Measurements from ENCODE around the gene BSDC1. TPM values are rescaled to one million over a fixed set of nuclear protein-coding genes. Genes with fewer than 3 reads are reported as not detected.

BSDC1 gene
- total RNA-seq, 1 donor from 2014 or later, result 38.6 TPM

DNA sequence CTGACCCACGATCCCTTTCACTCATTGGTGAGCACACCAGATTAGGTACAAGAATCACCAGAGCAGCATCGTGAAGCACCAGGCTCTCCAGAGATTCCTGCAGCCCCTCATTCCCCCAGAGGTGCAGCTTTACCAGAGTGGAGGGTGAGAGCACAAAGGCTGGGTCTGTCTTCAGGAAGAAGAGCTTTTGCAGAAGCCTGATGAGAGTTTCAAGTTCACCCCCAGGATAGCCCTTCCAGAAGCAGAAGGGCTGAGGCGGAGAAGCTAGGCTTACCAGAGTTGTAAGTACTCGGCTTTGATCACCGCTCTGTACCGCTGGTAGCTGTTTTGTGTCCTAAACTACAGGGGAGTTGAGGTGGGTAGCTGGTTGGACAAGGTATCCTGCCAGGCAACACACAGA is 28.8 kb downstream of the BSDC1 start:
- H3K9me3 Mint-ChIP-seq, result no peaks in the 10 kb centered on the region
- H3K4me1 Mint-ChIP-seq, result peaks cover 18% of the 10 kb centered on the region
- H3K27me3 Mint-ChIP-seq (ENCODE audit: low read depth), result peaks cover 3% of the 10 kb centered on the region
- H3K4me3 Mint-ChIP-seq, result peak overlapping the region; percentile 44
- TF ChIP-seq, protein P1, sequence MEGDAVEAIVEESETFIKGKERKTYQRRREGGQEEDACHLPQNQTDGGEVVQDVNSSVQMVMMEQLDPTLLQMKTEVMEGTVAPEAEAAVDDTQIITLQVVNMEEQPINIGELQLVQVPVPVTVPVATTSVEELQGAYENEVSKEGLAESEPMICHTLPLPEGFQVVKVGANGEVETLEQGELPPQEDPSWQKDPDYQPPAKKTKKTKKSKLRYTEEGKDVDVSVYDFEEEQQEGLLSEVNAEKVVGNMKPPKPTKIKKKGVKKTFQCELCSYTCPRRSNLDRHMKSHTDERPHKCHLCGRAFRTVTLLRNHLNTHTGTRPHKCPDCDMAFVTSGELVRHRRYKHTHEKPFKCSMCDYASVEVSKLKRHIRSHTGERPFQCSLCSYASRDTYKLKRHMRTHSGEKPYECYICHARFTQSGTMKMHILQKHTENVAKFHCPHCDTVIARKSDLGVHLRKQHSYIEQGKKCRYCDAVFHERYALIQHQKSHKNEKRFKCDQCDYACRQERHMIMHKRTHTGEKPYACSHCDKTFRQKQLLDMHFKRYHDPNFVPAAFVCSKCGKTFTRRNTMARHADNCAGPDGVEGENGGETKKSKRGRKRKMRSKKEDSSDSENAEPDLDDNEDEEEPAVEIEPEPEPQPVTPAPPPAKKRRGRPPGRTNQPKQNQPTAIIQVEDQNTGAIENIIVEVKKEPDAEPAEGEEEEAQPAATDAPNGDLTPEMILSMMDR (conservative IDR thresholded peaks at IDR 0.05), result no peak
- peak overlapping the region; percentile 57 for H3K27ac Mint-ChIP-seq (ENCODE audit: unreplicated experiment)
- H3K36me3 Mint-ChIP-seq (ENCODE audit: low read depth), result peaks cover 12% of the 10 kb centered on the region
- no peak for DNase-seq (ENCODE audit: low read depth, low spot score)

DNA sequence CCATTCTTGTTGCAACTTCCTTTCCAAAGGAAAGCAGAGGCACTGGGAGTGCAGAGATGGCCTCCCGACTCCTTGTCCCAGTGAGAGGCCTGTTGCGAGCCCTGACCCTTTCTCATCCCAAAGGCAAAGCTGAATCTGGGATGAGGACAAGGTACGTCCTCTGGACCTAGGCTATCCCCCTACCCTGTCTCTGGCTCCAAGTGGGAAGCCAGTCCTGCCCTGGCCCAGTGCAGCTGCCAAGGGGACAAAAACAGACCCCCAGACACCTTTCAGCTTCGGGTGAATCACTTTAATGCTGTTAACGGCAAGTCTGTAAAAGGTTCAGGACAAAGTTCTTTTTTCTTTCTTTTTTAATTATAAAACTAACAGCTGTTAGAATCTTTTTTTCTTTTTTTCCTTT is 29.4 kb downstream of the BSDC1 start:
- TF ChIP-seq, protein P1 (conservative IDR thresholded peaks at IDR 0.05), result no peak
- Mint-ChIP-seq H3K27me3 (ENCODE audit: low read depth) (peaks cover 3% of the 10 kb centered on the region), H3K36me3 (ENCODE audit: low read depth) (peaks cover 12% of the 10 kb centered on the region), H3K4me1 (peaks cover 20% of the 10 kb centered on the region), H3K27ac (ENCODE audit: unreplicated experiment) (no peak overlapping the region), H3K9me3 (no peaks in the 10 kb centered on the region), H3K4me3 (no peak overlapping the region)
- no peak for DNase-seq (ENCODE audit: low read depth, low spot score)

DNA sequence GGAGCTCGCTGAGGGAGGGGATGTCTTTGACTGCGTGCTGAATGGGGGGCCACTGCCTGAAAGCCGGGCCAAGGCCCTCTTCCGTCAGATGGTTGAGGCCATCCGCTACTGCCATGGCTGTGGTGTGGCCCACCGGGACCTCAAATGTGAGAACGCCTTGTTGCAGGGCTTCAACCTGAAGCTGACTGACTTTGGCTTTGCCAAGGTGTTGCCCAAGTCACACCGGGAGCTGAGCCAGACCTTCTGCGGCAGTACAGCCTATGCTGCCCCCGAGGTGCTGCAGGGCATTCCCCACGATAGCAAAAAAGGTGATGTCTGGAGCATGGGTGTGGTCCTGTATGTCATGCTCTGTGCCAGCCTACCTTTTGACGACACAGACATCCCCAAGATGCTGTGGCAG is 30.5 kb downstream of the BSDC1 start:
- H3K9me3 Mint-ChIP-seq, result no peaks in the 10 kb centered on the region
- peaks cover 26% of the 10 kb centered on the region for H3K4me1 Mint-ChIP-seq
- H3K27ac Mint-ChIP-seq (ENCODE audit: unreplicated experiment), result no peak overlapping the region
- no peak overlapping the region for H3K4me3 Mint-ChIP-seq
- H3K36me3 Mint-ChIP-seq (ENCODE audit: low read depth), result peaks cover 9% of the 10 kb centered on the region
- H3K27me3 Mint-ChIP-seq (ENCODE audit: low read depth), result peaks cover 3% of the 10 kb centered on the region
- TF ChIP-seq, protein P1 (conservative IDR thresholded peaks at IDR 0.05), result no peak
- DNase-seq (ENCODE audit: low read depth, low spot score), result no peak

DNA sequence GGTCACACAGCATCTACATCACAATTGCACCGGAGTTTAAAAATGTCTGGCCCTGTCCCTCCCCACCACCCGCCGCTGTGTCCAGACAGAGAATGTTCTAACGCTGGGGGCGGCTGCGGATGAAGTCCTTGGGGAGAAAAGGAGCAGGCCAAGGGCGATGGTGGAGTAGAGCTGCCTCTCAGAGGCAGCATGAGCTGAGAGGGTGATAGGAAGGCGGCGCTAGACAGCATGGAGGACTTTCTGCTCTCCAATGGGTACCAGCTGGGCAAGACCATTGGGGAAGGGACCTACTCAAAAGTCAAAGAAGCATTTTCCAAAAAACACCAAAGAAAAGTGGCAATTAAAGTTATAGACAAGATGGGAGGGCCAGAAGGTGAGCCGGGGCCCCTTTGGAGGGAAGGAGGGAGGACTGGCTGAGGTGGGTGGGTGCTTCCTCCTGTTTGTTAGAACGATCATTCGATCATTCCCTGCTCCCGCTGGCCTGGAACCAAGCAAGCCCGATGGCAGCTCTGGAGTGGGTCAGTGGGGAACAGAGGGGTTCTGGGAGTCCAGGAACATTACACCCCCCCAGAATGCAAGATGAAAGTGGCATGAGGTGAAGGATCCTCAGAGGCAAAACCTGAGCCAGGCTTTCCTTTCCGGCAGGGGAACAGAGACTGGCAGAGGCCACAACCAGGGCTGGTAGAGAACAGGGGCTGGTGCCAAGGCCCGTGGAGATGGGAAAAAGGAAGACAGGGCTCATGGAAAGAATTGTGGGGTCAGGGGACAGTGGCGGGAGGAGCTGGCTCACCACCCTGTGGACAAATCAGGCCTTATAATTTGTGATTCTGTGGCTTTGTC is 31.5 kb downstream of the BSDC1 start, which contains the start of the genes FAM229A and TSSK3:
TSS of gene FAM229A (minus strand) at position 12 of the 840 bp plus-strand sequence. CDS start 394 bp downstream, outside the sequence.
TSS of gene TSSK3 (plus strand) at position 66 of the 840 bp plus-strand sequence. CDS start at position 229, 163 bp downstream.
- Mint-ChIP-seq H3K36me3 (ENCODE audit: low read depth) (peaks cover 9% of the 10 kb centered on the region), H3K4me3 (peak within 1 kb of the TSS; percentile 35), H3K27me3 (ENCODE audit: low read depth) (peaks cover 3% of the 10 kb centered on the region), H3K9me3 (no peaks in the 10 kb centered on the region), H3K4me1 (peaks cover 26% of the 10 kb centered on the region), H3K27ac (ENCODE audit: unreplicated experiment) (no peak within 1 kb of the TSS)
- no peak for DNase-seq (ENCODE audit: low read depth, low spot score)
- TF ChIP-seq, protein P1 (conservative IDR thresholded peaks at IDR 0.05), result no peak

DNA sequence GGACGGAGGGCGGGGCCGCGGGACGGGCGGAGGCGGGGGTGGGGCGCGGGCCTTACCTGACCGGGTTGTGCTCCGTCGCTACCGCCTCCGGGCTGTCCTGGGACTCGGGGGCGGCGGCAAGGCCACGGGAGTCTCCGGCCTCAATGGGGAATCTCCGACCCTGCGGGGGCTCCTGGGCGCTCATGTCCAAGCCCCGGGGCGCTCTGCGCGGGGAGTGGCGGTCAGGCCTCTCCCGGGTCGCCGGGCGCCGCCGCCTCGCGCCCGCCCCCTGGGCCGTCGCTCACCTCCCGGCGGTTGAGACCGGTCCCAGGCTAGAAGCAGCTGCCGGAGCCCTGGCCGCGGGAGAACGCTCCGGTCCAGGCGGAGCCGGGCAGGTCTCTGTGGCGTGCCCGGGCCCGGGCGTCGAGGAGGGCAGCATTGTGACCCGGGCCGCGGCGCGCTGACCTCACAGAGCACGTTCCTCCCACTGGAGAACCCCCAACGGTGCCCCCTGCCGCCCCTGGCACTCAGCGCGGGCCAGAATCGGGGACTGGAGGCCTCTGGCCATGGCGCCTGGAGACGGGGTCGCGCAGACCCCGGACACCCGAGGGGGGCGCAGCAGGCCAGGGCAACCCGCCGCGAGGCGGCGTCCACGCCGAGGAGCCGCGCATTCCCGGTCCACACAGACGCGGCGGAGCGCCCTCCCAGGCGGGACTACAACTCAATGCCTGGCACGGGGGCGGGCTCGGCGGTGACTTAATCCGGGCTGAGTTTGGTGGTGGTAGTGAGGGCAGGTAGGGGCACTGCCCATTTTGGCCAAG is 32.4 kb downstream of the BSDC1 start:
- H3K4me1 Mint-ChIP-seq, result peaks cover 31% of the 10 kb centered on the region
- H3K27me3 Mint-ChIP-seq (ENCODE audit: low read depth), result peaks cover 3% of the 10 kb centered on the region
- H3K36me3 Mint-ChIP-seq (ENCODE audit: low read depth), result peaks cover 9% of the 10 kb centered on the region
- TF ChIP-seq, protein P1 (conservative IDR thresholded peaks at IDR 0.05), result peak; percentile 52
- H3K9me3 Mint-ChIP-seq, result no peaks in the 10 kb centered on the region
- peak overlapping the region; percentile 29 for H3K4me3 Mint-ChIP-seq
- peak; percentile 53 for DNase-seq (ENCODE audit: low read depth, low spot score)
- H3K27ac Mint-ChIP-seq (ENCODE audit: unreplicated experiment), result no peak overlapping the region

Data from neural crest cell (in vitro differentiated cells).